K562 (cell line): ENCODE results near the gene QRICH1. TPM values are rescaled to one million over a fixed set of nuclear protein-coding genes. Genes with fewer than 3 reads are reported as not detected.

ENCODE experiments used
- ATAC-seq: fragments of 200-7000 bp; cut with Tn5 transposase; 3 replicates; pipeline ENCODE4 v1.9.1; 2020; ENCODE audit warnings: moderate library complexity
- BruUV-seq: library from RNA; stranded (reverse); fragments of 400-500 nt; replicated peaks from 2 replicates; lab custom pipeline; 2021; lab: Mats Ljungman, UMichigan
- CTCF ChIA-PET: fragments of 300-600 bp; formaldehyde crosslinking; extraction: SDS; loops from one replicate; lab custom pipeline; 2021; ENCODE audit warnings: low intra/inter-chr PET ratio; lab: Yijun Ruan, JAX
- POLR2A ChIA-PET: fragments of 300-600, 350-650 bp; sonication (Branson Sonifier 250); formaldehyde crosslinking; extraction: SDS; loops from one replicate; lab custom pipeline; 2021; ENCODE audit warnings: antibody characterized with exemption, inconsistent platforms; lab: Yijun Ruan, JAX
- DNase-seq, 4 experiments: peaks; one replicate each; pipeline versions ENCODE4 v3.0.0 to v3.0.0-alpha.2; 2011 to 2018; ENCODE audit warnings: low spot score in 3 of 4, mixed read lengths in 3 of 4; ENCODE audit errors: extremely low read depth in 1 of 4
- FAIRE-seq: peaks from 2 replicates; lab custom pipeline; 2011; peaks lifted over from hg19 to GRCh38; lab: Jason Lieb, UNC
- H2AFZ ChIP-seq: 2 replicates; pipeline ENCODE4 v1.6.0; 2011; ENCODE audit warnings: low read depth, low read length, control low read depth, inconsistent platforms
- H3K27ac ChIP-seq: fragments of 200-600 bp; 3 replicates; pipeline ENCODE4 v1.8.0; 2011; ENCODE audit warnings: low read depth, mild to moderate bottlenecking, control low read depth, inconsistent platforms, low read length, moderate library complexity, mixed read lengths; ENCODE audit errors: extremely low read depth
- H3K27me3 ChIP-seq, 2 experiments: fragments of 300-600 bp in 1 of 2; 2 replicates in 1 of 2; 3 replicates in 1 of 2; pipeline versions ENCODE4 v1.6.0 to v1.8.0; 2011; ENCODE audit warnings: inconsistent platforms in 2 of 2, low read length in 2 of 2, mild to moderate bottlenecking in 1 of 2, mixed read lengths in 1 of 2, moderate library complexity in 1 of 2; ENCODE audit not compliant: control insufficient read depth in 2 of 2, insufficient read depth in 2 of 2
- H3K36me3 ChIP-seq: fragments of 300-600 bp; 3 replicates; pipeline ENCODE4 v1.8.0; 2011; ENCODE audit warnings: mild to moderate bottlenecking, low read length, inconsistent platforms; ENCODE audit not compliant: control insufficient read depth, insufficient read depth
- H3K4me1 ChIP-seq, 2 experiments: fragments of 200-600 bp in 1 of 2; replicated peaks in 1 of 2; 2 replicates in 1 of 2; 3 replicates in 1 of 2; pipeline versions ENCODE4 v1.5.1 to v1.8.0; 2011; ENCODE audit warnings: inconsistent platforms in 2 of 2, low read length in 2 of 2, mild to moderate bottlenecking in 1 of 2, mixed read lengths in 1 of 2, moderate library complexity in 1 of 2; ENCODE audit not compliant: control insufficient read depth in 2 of 2, insufficient read depth in 2 of 2
- H3K4me2 ChIP-seq: 2 replicates; pipeline ENCODE4 v1.6.1; 2011; ENCODE audit warnings: low read length, control low read depth, inconsistent platforms, mixed read lengths; ENCODE audit not compliant: insufficient read depth
- H3K4me3 ChIP-seq: fragments of 200-600 bp; sonication (generic), shearing (Covaris generic); 2 replicates; pipeline ENCODE4 v1.5.1; 2016; ENCODE audit warnings: control low read depth, inconsistent platforms
- H3K79me2 ChIP-seq: fragments of 200-600 bp; 3 replicates; pipeline ENCODE4 v1.8.0; 2011; ENCODE audit warnings: low read length, inconsistent platforms; ENCODE audit not compliant: control insufficient read depth, insufficient read depth
- H3K9ac ChIP-seq, 2 experiments: 2 replicates each; pipeline versions ENCODE4 v1.6.0 to v1.6.1; 2011; ENCODE audit warnings: low read depth in 2 of 2, low read length in 2 of 2, control low read depth in 1 of 2, inconsistent platforms in 1 of 2, mild to moderate bottlenecking in 1 of 2, mixed read lengths in 1 of 2; ENCODE audit not compliant: insufficient read depth in 1 of 2
- H3K9me1 ChIP-seq: one replicate; pipeline ENCODE4 v1.6.0; 2011; ENCODE audit warnings: inconsistent platforms, mild to moderate bottlenecking, low read length, moderate library complexity; ENCODE audit not compliant: control insufficient read depth, insufficient read depth
- H3K9me3 ChIP-seq: replicated peaks from 2 replicates; pipeline ENCODE4 v1.5.1; 2011; ENCODE audit warnings: low read depth, low read length, inconsistent platforms; ENCODE audit not compliant: control insufficient read depth, insufficient read depth
- H4K20me1 ChIP-seq: replicated peaks from 2 replicates; pipeline ENCODE4 v1.6.1; 2011; ENCODE audit warnings: low read length, inconsistent platforms, mixed read lengths; ENCODE audit not compliant: control insufficient read depth, insufficient read depth
- CREBBP ChIP-seq: IDR thresholded peaks from one replicate; pipeline ENCODE4 v1.6.1; 2012; ENCODE audit warnings: low read depth, mild to moderate bottlenecking, control low read depth, inconsistent platforms, low read length
- FIP1L1 ChIP-seq: fragments of 200-400 bp; formaldehyde crosslinking; IDR thresholded peaks from 2 replicates; pipeline ENCODE4 v1.6.1; 2018; ENCODE audit warnings: mild to moderate bottlenecking, low read depth, low read length; ENCODE audit not compliant: poor library complexity, severe bottlenecking
- POLR2A ChIP-seq: fragments of 450-650 bp; conservative IDR thresholded peaks from 2 replicates; pipeline ENCODE4 v1.6.1; 2016
- POLR2AphosphoS5 ChIP-seq: IDR thresholded peaks from 2 replicates; pipeline ENCODE4 v1.6.1; 2011; ENCODE audit warnings: mild to moderate bottlenecking, low read depth, low read length, moderate library complexity; ENCODE audit not compliant: control insufficient read depth, insufficient read depth
- POLR2B ChIP-seq: fragments of 450-650 bp; IDR thresholded peaks from 2 replicates; pipeline ENCODE4 v1.6.1; 2018; ENCODE audit warnings: low read depth; ENCODE audit not compliant: partially characterized antibody
- SUPT5H ChIP-seq: fragments of 450-650 bp; IDR thresholded peaks from 2 replicates; pipeline ENCODE4 v1.6.1; 2016
- WGBS: fragments of 100-300 bp; shearing (Covaris generic); methylation state at CpG from one replicate; pipeline ENCODE4 v1.1.6; 2016; ENCODE audit warnings: low coverage, mixed read lengths; ENCODE audit not compliant: insufficient coverage; ENCODE audit errors: missing lambda C conversion rate; 5-methylcytosine and 5-hydroxymethylcytosine counted together
- in situ Hi-C: fragments of 300-500 bp; cut with MboI; formaldehyde crosslinking; loops from 4 replicates; pipeline ENCODE4 v1.15.0; 2018; ENCODE audit warnings: inconsistent platforms, mixed read lengths
- intact Hi-C: fragments of 100-400 bp; cut with micrococcal nuclease; formaldehyde crosslinking; loops from 2 replicates; pipeline ENCODE4 v1.14.2; 2022
- polyA plus RNA-seq, 8 experiments: library from polyadenylated mRNA; depleted of rRNA in 4 of 8; stranded (reverse) in 5 of 8; unstranded in 3 of 8; fragments of >200 nt; fragmentation: Nextera tagmentation in 2 of 8; fragmentation: Illumina TruSeq in 1 of 8; extraction: Ambion mirVana in 2 of 8; extraction: Trizol in 1 of 8; gene quantifications; 2 replicates each; pipeline versions ENCODE4 v1.2.1 to v1.2.3, GENCODE V29; 2011 to 2014; ENCODE audit warnings: inconsistent platforms in 1 of 8, missing spikeins in 1 of 8
- total RNA-seq, 7 experiments: library from RNA; depleted of rRNA in 6 of 7; stranded (reverse); fragments of >200 nt in 6 of 7; fragmentation: Illumina TruSeq in 2 of 7; extraction: Trizol in 2 of 7; gene quantifications; 2 replicates each; pipeline versions ENCODE4 v1.2.1 to v1.2.3, GENCODE V29; 2011 to 2021; ENCODE audit warnings: low replicate concordance in 1 of 7
- TF ChIP-seq, protein P1 (sequence below): fragments of 250-450 bp; sonication (Bioruptor Pico); IDR thresholded peaks from 2 replicates; pipeline ENCODE4 v1.8.0; 2021; ENCODE audit warnings: mild to moderate bottlenecking, moderate library complexity

The QRICH1 gene
- total and polyA plus RNA-seq, 9 of the 15 experiments (the other 6 are each of a cell fraction or from before 2014, with no cell fraction given): 20.1 to 99.2 (median 56.7) TPM

DNA sequence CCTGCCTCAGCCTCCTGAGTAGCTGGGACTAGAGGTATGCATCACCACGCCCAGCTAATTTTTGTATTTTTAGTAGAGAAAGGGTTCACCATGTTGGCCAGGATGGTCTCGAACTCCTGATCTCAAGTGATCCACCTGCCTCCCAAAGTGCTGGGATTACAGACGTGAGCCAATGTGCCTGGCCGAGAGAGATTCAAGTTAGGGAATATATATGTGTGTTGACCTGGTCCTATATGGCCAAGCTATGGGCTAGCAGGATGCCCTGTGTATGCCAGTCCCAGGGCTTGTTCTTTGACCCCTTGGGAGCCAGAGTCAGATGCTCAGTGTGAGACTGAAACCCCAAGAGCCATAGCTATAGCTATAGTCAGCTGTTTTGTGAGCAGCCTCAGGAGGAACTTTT lies 70.1 kb downstream of the QRICH1 start:
- no peak for FAIRE-seq
- Histone ChIP-seq H3K9me3 (no peaks in the 10 kb centered on the region), H3K4me2 (no peak overlapping the region), H3K9me1 (peaks cover 9% of the 10 kb centered on the region), H3K4me3 (no peak overlapping the region), H3K27ac (no peak overlapping the region), H3K9ac (peak overlapping the region in 1 of 2 experiments; percentile 17; a peak in 1 of 4 replicates), H3K27me3 (no peaks in the 10 kb centered on the region), H4K20me1 (peaks cover 12% of the 10 kb centered on the region), H2AFZ (no peak overlapping the region), H3K4me1 (peaks cover 25 to 59% of the 10 kb centered on the region in 2 experiments; a peak in 4 of 5 replicates), H3K36me3 (peaks cover 62% of the 10 kb centered on the region), H3K79me2 (peaks cover 97% of the 10 kb centered on the region)
- ATAC-seq: no peak
- BruUV-seq: no TSS peak
- ChIA-PET CTCF (no interaction called here), POLR2A (interaction anchor here (0.5 to 8.4 kb wide), 10 partner anchors 11 to 536 kb away, joined by 3 to 104 read pairs (median 4); partner anchors contain the start of genes QRICH1 and WDR6)
- in situ Hi-C loops (no loop called here), intact Hi-C loops (loop anchor here (10.0 kb wide), 1 partner anchor 141 kb away; the partner anchor contains the start of gene CCDC71)
- WGBS: 81% methylated on average over 4 of the region's 4 CpGs
- TF ChIP-seq POLR2AphosphoS5 (0 out of 2 replicates have a peak, but pooled peaks have one; percentile 13), CREBBP (no peak), POLR2B (peak; percentile 28), SUPT5H (peak; percentile 10; the same call in 1 of the 2 replicates), FIP1L1 (no peak), POLR2A (0 out of 2 replicates have a peak, but pooled peaks have one; percentile 7)
- TF ChIP-seq, protein P1, sequence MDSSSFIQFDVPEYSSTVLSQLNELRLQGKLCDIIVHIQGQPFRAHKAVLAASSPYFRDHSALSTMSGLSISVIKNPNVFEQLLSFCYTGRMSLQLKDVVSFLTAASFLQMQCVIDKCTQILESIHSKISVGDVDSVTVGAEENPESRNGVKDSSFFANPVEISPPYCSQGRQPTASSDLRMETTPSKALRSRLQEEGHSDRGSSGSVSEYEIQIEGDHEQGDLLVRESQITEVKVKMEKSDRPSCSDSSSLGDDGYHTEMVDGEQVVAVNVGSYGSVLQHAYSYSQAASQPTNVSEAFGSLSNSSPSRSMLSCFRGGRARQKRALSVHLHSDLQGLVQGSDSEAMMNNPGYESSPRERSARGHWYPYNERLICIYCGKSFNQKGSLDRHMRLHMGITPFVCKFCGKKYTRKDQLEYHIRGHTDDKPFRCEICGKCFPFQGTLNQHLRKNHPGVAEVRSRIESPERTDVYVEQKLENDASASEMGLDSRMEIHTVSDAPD (CRISPR knock-in tag): no peak
- DNase-seq: no peak
